Measurements from ENCODE around the gene MSL1.
"Not testable (repeated sequence)": the region's sequence is repeated elsewhere in the genome, so short reads cannot be mapped to it uniquely, and the experiment has no call there.

DNA sequence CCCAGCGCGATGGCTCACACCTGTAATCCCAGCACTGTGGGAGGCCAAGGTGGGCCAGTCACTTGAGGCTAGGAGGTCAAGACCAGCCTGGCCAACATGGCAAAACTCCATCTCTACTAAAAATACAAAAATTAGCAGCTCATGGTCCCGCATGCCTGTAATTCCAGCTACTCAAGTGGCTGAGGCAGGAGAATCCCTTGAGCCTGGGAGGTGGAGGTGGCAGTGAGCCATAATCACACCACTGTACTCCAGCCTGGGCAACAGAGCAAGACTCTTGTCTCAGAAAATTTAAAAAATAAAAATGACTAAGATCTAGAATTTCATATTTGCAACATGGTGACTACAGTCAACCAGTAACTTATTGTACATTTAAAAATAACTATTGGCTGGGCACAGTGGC lies 21.4 kb downstream of the MSL1 start:
- TF ChIP-seq, protein P1, sequence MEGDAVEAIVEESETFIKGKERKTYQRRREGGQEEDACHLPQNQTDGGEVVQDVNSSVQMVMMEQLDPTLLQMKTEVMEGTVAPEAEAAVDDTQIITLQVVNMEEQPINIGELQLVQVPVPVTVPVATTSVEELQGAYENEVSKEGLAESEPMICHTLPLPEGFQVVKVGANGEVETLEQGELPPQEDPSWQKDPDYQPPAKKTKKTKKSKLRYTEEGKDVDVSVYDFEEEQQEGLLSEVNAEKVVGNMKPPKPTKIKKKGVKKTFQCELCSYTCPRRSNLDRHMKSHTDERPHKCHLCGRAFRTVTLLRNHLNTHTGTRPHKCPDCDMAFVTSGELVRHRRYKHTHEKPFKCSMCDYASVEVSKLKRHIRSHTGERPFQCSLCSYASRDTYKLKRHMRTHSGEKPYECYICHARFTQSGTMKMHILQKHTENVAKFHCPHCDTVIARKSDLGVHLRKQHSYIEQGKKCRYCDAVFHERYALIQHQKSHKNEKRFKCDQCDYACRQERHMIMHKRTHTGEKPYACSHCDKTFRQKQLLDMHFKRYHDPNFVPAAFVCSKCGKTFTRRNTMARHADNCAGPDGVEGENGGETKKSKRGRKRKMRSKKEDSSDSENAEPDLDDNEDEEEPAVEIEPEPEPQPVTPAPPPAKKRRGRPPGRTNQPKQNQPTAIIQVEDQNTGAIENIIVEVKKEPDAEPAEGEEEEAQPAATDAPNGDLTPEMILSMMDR (IDR thresholded peaks at IDR 0.05), result not testable (repeated sequence)
- TF ChIP-seq POLR2A (IDR thresholded peaks at IDR 0.05), result not testable (repeated sequence)
